GM18517 (cell line): Measurements from ENCODE around the gene USP21.

Experiments
- ATAC-seq: cut with Tn5 transposase; IDR thresholded peaks from one replicate; pipeline ENCODE4 v1.9.1; 2021; ENCODE audit warnings: mild to moderate bottlenecking, moderate library complexity; ENCODE audit not compliant: unreplicated experiment

USP21 gene

GRCh38 chr1:161132410-161133219, 26.7 kb upstream of the USP21 start, which contains the start of gene DEDD:
Gene DEDD (minus strand): TSS chr1:161132667. CDS start chr1:161124462, 8,205 bp downstream.
- ATAC-seq: peak; percentile 94

- peak; percentile 3 for ATAC-seq
Observed at GRCh38 chr1:161133220-161133740, 26.0 kb upstream of the USP21 start.

GRCh38 chr1:161137881-161138280, 21.4 kb upstream of the USP21 start:
- no peak for ATAC-seq

GRCh38 chr1:161138431-161138830, 20.9 kb upstream of the USP21 start:
- no peak for ATAC-seq

- no peak for ATAC-seq
Observed at GRCh38 chr1:161139766-161140165, 19.5 kb upstream of the USP21 start.

GRCh38 chr1:161140755-161141400, 18.4 kb upstream of the USP21 start:
- no peak for ATAC-seq

- no peak for ATAC-seq
Observed at GRCh38 chr1:161145832-161146231, 13.5 kb upstream of the USP21 start.

- ATAC-seq: no peak
Observed at GRCh38 chr1:161153176-161153575, 6.1 kb upstream of the USP21 start.

GRCh38 chr1:161153682-161154337, 5.5 kb upstream of the USP21 start, which contains the start of gene UFC1:
Gene UFC1 (plus strand): TSS chr1:161153978. CDS start chr1:161153998, 20 bp downstream.
- ATAC-seq: peak; percentile 76

- no peak for ATAC-seq
Observed at GRCh38 chr1:161157867-161158266, 1.4 kb upstream of the USP21 start.

- no peak for ATAC-seq
Observed at GRCh38 chr1:161158316-161159010, 837 bp upstream of the USP21 start.

- ATAC-seq: no peak
Observed at GRCh38 chr1:161159913-161160243, 578 bp downstream of the USP21 start.

- ATAC-seq: no peak
Observed at GRCh38 chr1:161160671-161161145, 1.4 kb downstream of the USP21 start.

- ATAC-seq: no peak
Observed at GRCh38 chr1:161161652-161162051, 2.4 kb downstream of the USP21 start.

GRCh38 chr1:161162052-161162451, 2.8 kb downstream of the USP21 start:
- ATAC-seq: no peak

- ATAC-seq: no peak
Observed at GRCh38 chr1:161162806-161163205, 3.5 kb downstream of the USP21 start.

GRCh38 chr1:161163793-161164192, 4.5 kb downstream of the USP21 start:
- no peak for ATAC-seq

GRCh38 chr1:161164901-161165610, 5.8 kb downstream of the USP21 start:
- no peak for ATAC-seq

GRCh38 chr1:161165742-161166668, 6.7 kb downstream of the USP21 start, which contains the start of gene PPOX:
Gene PPOX (plus strand): TSS chr1:161166426. CDS start chr1:161166848, 422 bp downstream.
- peak; percentile 88 for ATAC-seq
